Astrocyte (in vitro differentiated cells and primary cell): ENCODE results near the gene UNC5C.

Source experiments
- CTCF ChIP-seq: IDR thresholded peaks from 2 replicates; pipeline ENCODE4 v1.5.1; 2011; ENCODE audit warnings: low read depth, mild to moderate bottlenecking, inconsistent platforms, low read length, moderate library complexity; ENCODE audit not compliant: insufficient read depth
- EZH2 ChIP-seq: IDR thresholded peaks from 2 replicates; pipeline ENCODE4 v1.6.1; 2012; ENCODE audit warnings: mild to moderate bottlenecking, low read length, inconsistent platforms; ENCODE audit not compliant: insufficient read depth

DNA sequence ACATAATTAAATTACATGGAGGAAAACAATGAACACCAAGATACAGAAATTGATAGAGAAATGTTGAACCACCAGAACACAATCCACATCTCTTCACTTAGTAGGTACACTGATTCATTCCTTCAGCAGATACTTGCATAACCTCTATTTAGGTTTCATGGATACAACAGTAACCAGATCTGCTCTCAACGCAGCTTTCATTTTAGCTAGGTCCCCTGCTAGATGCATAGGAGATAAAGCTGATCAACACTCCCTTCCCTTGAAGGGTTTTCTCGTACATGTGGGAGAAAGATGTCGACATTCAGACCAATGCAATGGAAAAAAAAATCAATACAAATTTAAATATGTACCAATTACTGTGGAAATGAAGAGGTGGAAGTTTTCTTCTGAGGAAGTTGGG is 37.3 kb downstream of the UNC5C start:
- no peak for TF ChIP-seq CTCF
- no peak for TF ChIP-seq EZH2
